HCT116 (cell line): ENCODE data around the gene CAMK1D.

Experiments used
- EZH2 ChIP-seq: fragments of 200-600 bp; sonication (generic); IDR thresholded peaks from 2 replicates; pipeline ENCODE4 v1.6.1; 2017; ENCODE audit warnings: antibody characterized with exemption, mixed run types
- TF ChIP-seq, protein P1 (sequence below), 3 experiments: fragments of 200-600 bp in 1 of 3; sonication (generic) in 1 of 3; IDR thresholded peaks in 2 of 3; conservative IDR thresholded peaks in 1 of 3; 2 replicates each; pipeline ENCODE4 v1.5.1; 2012 to 2017; ENCODE audit warnings: low read depth in 2 of 3, low read length in 2 of 3, antibody characterized with exemption in 1 of 3, borderline replicate concordance in 1 of 3, control low read depth in 1 of 3, mild to moderate bottlenecking in 1 of 3, mixed read lengths in 1 of 3, mixed run types in 1 of 3, moderate library complexity in 1 of 3; ENCODE audit not compliant: insufficient read depth in 1 of 3

DNA sequence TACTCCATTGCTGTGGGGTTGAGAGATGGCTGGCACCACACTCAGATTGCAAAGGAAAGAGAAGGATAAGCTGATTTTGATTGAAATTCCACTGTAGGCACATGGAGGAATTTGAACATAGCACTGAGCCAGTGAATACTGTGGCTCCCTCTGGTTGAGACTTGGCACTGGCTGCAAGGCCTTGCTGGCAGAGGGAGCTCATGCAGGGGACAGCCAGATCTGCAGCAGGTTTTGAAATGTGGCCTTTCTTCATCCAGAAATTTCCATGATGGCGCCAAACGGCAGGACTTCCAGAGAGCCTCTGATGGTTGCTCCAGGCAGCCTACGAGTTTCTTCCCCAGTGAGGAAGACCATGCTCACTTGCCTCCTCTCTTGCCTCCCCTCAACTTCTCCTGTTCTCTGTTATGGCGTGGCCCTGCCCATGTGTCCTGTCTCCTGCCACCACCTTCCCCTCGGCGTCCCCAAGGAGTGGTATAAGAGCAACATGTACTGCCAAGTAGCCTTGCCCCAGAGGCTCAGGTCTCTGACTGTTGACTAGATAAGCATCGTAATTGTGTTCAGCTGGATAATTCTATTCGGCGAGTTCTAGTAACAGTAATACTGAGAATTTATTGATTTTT, 386.6 kb downstream of the CAMK1D start:
- TF ChIP-seq, protein P1, sequence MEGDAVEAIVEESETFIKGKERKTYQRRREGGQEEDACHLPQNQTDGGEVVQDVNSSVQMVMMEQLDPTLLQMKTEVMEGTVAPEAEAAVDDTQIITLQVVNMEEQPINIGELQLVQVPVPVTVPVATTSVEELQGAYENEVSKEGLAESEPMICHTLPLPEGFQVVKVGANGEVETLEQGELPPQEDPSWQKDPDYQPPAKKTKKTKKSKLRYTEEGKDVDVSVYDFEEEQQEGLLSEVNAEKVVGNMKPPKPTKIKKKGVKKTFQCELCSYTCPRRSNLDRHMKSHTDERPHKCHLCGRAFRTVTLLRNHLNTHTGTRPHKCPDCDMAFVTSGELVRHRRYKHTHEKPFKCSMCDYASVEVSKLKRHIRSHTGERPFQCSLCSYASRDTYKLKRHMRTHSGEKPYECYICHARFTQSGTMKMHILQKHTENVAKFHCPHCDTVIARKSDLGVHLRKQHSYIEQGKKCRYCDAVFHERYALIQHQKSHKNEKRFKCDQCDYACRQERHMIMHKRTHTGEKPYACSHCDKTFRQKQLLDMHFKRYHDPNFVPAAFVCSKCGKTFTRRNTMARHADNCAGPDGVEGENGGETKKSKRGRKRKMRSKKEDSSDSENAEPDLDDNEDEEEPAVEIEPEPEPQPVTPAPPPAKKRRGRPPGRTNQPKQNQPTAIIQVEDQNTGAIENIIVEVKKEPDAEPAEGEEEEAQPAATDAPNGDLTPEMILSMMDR (IDR thresholded peaks at IDR 0.05 in 2 of 3, conservative IDR thresholded peaks at IDR 0.05 in 1 of 3; ENCODE audit: borderline replicate concordance in 1 of 3, insufficient read depth in 1 of 3, low read depth in 2 of 3, low read length in 2 of 3), result no peak
- TF ChIP-seq EZH2, result no peak
